Liver (tissue), 3 donors: ENCODE measurements around the gene RNLS.

Experiments used
- EGR1 ChIP-seq, 2 donors: IDR thresholded peaks; 2 replicates each; pipeline ENCODE4 v1.6.1; 2016 to 2018; ENCODE audit warnings: antibody characterized with exemption in 2 of 2, low read depth in 2 of 2
- FOXA1 ChIP-seq: IDR thresholded peaks from 2 replicates; pipeline ENCODE4 v1.6.1; 2016; ENCODE audit warnings: antibody characterized with exemption
- GABPA ChIP-seq, 2 donors: IDR thresholded peaks in 1 of 2; conservative IDR thresholded peaks in 1 of 2; 2 replicates each; pipeline ENCODE4 v1.6.1; 2016; ENCODE audit warnings: antibody characterized with exemption in 2 of 2, mild to moderate bottlenecking in 1 of 2, moderate library complexity in 1 of 2
- JUND ChIP-seq, 2 donors: IDR thresholded peaks; 2 replicates each; pipeline ENCODE4 v1.6.1; 2016; ENCODE audit warnings: antibody characterized with exemption in 2 of 2
- RAD21 ChIP-seq, 2 donors: IDR thresholded peaks; 2 replicates each; pipeline ENCODE4 v1.6.1; 2016; ENCODE audit warnings: antibody characterized with exemption in 2 of 2, mild to moderate bottlenecking in 2 of 2
- RXRA ChIP-seq, 2 donors: IDR thresholded peaks; 2 replicates each; pipeline ENCODE4 v1.6.1; 2017 to 2018; ENCODE audit warnings: antibody characterized with exemption in 2 of 2, mild to moderate bottlenecking in 1 of 2
- SP1 ChIP-seq: IDR thresholded peaks from 2 replicates; pipeline ENCODE4 v1.6.1; 2018; ENCODE audit warnings: antibody characterized with exemption, mild to moderate bottlenecking
- TAF1 ChIP-seq: conservative IDR thresholded peaks from 2 replicates; pipeline ENCODE4 v1.6.1; 2016; ENCODE audit warnings: antibody characterized with exemption, mild to moderate bottlenecking
- YY1 ChIP-seq: IDR thresholded peaks from 2 replicates; pipeline ENCODE4 v1.6.1; 2016; ENCODE audit warnings: antibody characterized with exemption, mild to moderate bottlenecking
- TF ChIP-seq, protein P1 (sequence below): fragments of 150-350 bp; IDR thresholded peaks from 2 replicates; pipeline ENCODE4 v1.5.1; 2017; ENCODE audit warnings: improper control_type of control experiment, low read depth, low read length; ENCODE audit not compliant: missing input control
- TF ChIP-seq, protein P2 (sequence below): IDR thresholded peaks from 2 replicates; pipeline ENCODE4 v1.6.1; 2016; ENCODE audit warnings: antibody characterized with exemption, mild to moderate bottlenecking
- TF ChIP-seq, protein P3 (sequence below): IDR thresholded peaks from 2 replicates; pipeline ENCODE4 v1.6.1; 2016; ENCODE audit warnings: antibody characterized with exemption
- TF ChIP-seq, protein P4 (sequence below): IDR thresholded peaks from 2 replicates; pipeline ENCODE4 v1.6.1; 2016; ENCODE audit warnings: antibody characterized with exemption
- donor health status: healthy.
- donor health status: healthy.

DNA sequence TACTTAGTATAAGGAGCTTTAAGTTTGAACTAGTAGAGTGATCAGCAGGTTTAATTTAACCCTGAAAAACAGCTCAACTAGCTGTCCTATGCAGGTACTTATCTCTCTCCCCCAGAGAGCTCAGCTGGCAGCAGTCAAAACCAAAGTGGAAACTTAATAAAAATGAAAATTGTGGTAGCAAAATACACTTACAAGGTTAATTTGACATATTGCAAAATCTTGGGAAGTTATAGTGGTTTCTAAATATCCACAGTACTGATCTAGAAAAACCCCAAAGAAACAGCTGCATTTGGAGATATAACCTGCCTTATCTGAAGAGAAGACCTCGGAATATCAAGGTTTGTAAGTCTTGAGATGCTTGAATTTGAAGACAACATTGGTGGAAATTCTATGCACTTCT is 269.2 kb downstream of the RNLS start:
- TF ChIP-seq, protein P1, sequence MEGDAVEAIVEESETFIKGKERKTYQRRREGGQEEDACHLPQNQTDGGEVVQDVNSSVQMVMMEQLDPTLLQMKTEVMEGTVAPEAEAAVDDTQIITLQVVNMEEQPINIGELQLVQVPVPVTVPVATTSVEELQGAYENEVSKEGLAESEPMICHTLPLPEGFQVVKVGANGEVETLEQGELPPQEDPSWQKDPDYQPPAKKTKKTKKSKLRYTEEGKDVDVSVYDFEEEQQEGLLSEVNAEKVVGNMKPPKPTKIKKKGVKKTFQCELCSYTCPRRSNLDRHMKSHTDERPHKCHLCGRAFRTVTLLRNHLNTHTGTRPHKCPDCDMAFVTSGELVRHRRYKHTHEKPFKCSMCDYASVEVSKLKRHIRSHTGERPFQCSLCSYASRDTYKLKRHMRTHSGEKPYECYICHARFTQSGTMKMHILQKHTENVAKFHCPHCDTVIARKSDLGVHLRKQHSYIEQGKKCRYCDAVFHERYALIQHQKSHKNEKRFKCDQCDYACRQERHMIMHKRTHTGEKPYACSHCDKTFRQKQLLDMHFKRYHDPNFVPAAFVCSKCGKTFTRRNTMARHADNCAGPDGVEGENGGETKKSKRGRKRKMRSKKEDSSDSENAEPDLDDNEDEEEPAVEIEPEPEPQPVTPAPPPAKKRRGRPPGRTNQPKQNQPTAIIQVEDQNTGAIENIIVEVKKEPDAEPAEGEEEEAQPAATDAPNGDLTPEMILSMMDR = no peak
- no peak for TF ChIP-seq JUND (IDR thresholded peaks at IDR 0.05)
- TF ChIP-seq, protein P2, sequence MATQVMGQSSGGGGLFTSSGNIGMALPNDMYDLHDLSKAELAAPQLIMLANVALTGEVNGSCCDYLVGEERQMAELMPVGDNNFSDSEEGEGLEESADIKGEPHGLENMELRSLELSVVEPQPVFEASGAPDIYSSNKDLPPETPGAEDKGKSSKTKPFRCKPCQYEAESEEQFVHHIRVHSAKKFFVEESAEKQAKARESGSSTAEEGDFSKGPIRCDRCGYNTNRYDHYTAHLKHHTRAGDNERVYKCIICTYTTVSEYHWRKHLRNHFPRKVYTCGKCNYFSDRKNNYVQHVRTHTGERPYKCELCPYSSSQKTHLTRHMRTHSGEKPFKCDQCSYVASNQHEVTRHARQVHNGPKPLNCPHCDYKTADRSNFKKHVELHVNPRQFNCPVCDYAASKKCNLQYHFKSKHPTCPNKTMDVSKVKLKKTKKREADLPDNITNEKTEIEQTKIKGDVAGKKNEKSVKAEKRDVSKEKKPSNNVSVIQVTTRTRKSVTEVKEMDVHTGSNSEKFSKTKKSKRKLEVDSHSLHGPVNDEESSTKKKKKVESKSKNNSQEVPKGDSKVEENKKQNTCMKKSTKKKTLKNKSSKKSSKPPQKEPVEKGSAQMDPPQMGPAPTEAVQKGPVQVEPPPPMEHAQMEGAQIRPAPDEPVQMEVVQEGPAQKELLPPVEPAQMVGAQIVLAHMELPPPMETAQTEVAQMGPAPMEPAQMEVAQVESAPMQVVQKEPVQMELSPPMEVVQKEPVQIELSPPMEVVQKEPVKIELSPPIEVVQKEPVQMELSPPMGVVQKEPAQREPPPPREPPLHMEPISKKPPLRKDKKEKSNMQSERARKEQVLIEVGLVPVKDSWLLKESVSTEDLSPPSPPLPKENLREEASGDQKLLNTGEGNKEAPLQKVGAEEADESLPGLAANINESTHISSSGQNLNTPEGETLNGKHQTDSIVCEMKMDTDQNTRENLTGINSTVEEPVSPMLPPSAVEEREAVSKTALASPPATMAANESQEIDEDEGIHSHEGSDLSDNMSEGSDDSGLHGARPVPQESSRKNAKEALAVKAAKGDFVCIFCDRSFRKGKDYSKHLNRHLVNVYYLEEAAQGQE = no peak
- no peak for TF ChIP-seq RXRA (IDR thresholded peaks at IDR 0.05)
- TF ChIP-seq SP1 = no peak
- no peak for TF ChIP-seq TAF1
- TF ChIP-seq FOXA1 = no peak
- TF ChIP-seq, protein P3, sequence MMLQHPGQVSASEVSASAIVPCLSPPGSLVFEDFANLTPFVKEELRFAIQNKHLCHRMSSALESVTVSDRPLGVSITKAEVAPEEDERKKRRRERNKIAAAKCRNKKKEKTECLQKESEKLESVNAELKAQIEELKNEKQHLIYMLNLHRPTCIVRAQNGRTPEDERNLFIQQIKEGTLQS = no peak
- TF ChIP-seq, protein P4, sequence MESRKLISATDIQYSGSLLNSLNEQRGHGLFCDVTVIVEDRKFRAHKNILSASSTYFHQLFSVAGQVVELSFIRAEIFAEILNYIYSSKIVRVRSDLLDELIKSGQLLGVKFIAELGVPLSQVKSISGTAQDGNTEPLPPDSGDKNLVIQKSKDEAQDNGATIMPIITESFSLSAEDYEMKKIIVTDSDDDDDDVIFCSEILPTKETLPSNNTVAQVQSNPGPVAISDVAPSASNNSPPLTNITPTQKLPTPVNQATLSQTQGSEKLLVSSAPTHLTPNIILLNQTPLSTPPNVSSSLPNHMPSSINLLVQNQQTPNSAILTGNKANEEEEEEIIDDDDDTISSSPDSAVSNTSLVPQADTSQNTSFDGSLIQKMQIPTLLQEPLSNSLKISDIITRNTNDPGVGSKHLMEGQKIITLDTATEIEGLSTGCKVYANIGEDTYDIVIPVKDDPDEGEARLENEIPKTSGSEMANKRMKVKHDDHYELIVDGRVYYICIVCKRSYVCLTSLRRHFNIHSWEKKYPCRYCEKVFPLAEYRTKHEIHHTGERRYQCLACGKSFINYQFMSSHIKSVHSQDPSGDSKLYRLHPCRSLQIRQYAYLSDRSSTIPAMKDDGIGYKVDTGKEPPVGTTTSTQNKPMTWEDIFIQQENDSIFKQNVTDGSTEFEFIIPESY = no peak
- no peak for TF ChIP-seq YY1
- TF ChIP-seq RAD21 (IDR thresholded peaks at IDR 0.05) = no peak
- TF ChIP-seq GABPA (IDR thresholded peaks at IDR 0.05 in 1 of 2, conservative IDR thresholded peaks at IDR 0.05 in 1 of 2) = no peak
- TF ChIP-seq EGR1 (IDR thresholded peaks at IDR 0.05; ENCODE audit: low read depth in 2 of 2) = no peak
